DMS114 treated with DMSO at 0.1 percent for 48 hours (cell line): ENCODE results near the gene PDIA3.
"Not testable (repeated sequence)": the region's sequence is repeated elsewhere in the genome, so short reads cannot be mapped to it uniquely, and the experiment has no call there.

Source experiments
- DNase-seq: peaks from one replicate; lab custom pipeline; 2025; ENCODE audit not compliant: unreplicated experiment; lab: John Stamatoyannopoulos, UW

PDIA3 gene

GRCh38 chr15:43776101-43776717, 30.0 kb downstream of the PDIA3 start:
- DNase-seq, result no peak

- peak; percentile 80 for DNase-seq
These were observed 30.6 kb downstream of the PDIA3 start, which contains the start of gene ELL3 for GRCh38 chr15:43776718-43777266. TSS of gene ELL3 (minus strand) at chr15:43776966. CDS start at chr15:43776901, 65 bp downstream.

GRCh38 chr15:43777267-43777914, 31.2 kb downstream of the PDIA3 start:
- peak; percentile 80 for DNase-seq

- no peak for DNase-seq
These were observed 32.8 kb downstream of the PDIA3 start for GRCh38 chr15:43779016-43779415.

- no peak for DNase-seq
These were observed 43.2 kb downstream of the PDIA3 start for GRCh38 chr15:43789409-43789808.

- DNase-seq, result peak; percentile 96
These were observed 45.9 kb downstream of the PDIA3 start, which contains the start of gene SERF2 for GRCh38 chr15:43791993-43792760. TSS of gene SERF2 (plus strand) at chr15:43792320. CDS start at chr15:43792377, 57 bp downstream.

GRCh38 chr15:43792761-43793476, 46.7 kb downstream of the PDIA3 start:
- no peak for DNase-seq

GRCh38 chr15:43793647-43794046, 47.4 kb downstream of the PDIA3 start:
- DNase-seq, result no peak

GRCh38 chr15:43794269-43795037, 48.2 kb downstream of the PDIA3 start:
- DNase-seq, result no peak

GRCh38 chr15:43795197-43795596, 49.0 kb downstream of the PDIA3 start:
- DNase-seq, result no peak

GRCh38 chr15:43795997-43796396, 49.8 kb downstream of the PDIA3 start:
- DNase-seq, result no peak

GRCh38 chr15:43796566-43796965, 50.3 kb downstream of the PDIA3 start:
- DNase-seq, result no peak

GRCh38 chr15:43799209-43799944, 53.1 kb downstream of the PDIA3 start:
- DNase-seq, result no peak

GRCh38 chr15:43799945-43800285, 53.7 kb downstream of the PDIA3 start, which contains the start of gene SERINC4:
TSS of gene SERINC4 (minus strand) at chr15:43800220. CDS start at chr15:43799986, 234 bp downstream.
- DNase-seq, result no peak

GRCh38 chr15:43800286-43801141, 54.3 kb downstream of the PDIA3 start, which contains the start of gene HYPK:
TSS of gene HYPK (plus strand) at chr15:43800599. CDS start at chr15:43800623, 24 bp downstream.
- DNase-seq, result peak; percentile 81

GRCh38 chr15:43802676-43803075, 56.4 kb downstream of the PDIA3 start:
- not testable (repeated sequence) for DNase-seq

GRCh38 chr15:43808435-43808950, 62.3 kb downstream of the PDIA3 start:
- DNase-seq, result no peak
